Activated CD4-positive, alpha-beta memory T cell treated with anti-CD3 and anti-CD28 coated beads for 36 hours (primary cell): Measurements from ENCODE around the gene CCDC192. TPM values are rescaled to one million over a fixed set of nuclear protein-coding genes. Genes with fewer than 3 reads are reported as not detected.
"Not testable (repeated sequence)": the region's sequence is repeated elsewhere in the genome, so short reads cannot be mapped to it uniquely, and the experiment has no call there.

Experiments
- CTCF ChIA-PET: fragments of 350-600 bp; sonication (Branson Sonifier 250); formaldehyde crosslinking; loops from one replicate; lab custom pipeline; 2021; ENCODE audit warnings: antibody characterized with exemption, inconsistent platforms; lab: Charles Lee
- POLR2A ChIA-PET: fragments of 350-600 bp; sonication (Branson Sonifier 250); formaldehyde crosslinking; loops from one replicate; lab custom pipeline; 2021; ENCODE audit warnings: antibody characterized with exemption; lab: Charles Lee
- DNase-seq: peaks from one replicate; pipeline ENCODE4 v3.0.0-alpha.2; 2020
- H3K27ac Mint-ChIP-seq: one replicate; pipeline ENCODE4 v1.8.0; 2021; ENCODE audit warnings: mixed read lengths
- H3K27me3 Mint-ChIP-seq: one replicate; pipeline ENCODE4 v1.8.0; 2021; ENCODE audit warnings: mixed read lengths
- H3K36me3 Mint-ChIP-seq: one replicate; pipeline ENCODE4 v1.8.0; 2021; ENCODE audit warnings: mixed read lengths
- H3K4me1 Mint-ChIP-seq: one replicate; pipeline ENCODE4 v1.8.0; 2021; ENCODE audit warnings: low read depth, mixed read lengths
- H3K4me3 Mint-ChIP-seq: one replicate; pipeline ENCODE4 v1.8.0; 2021; ENCODE audit warnings: mild to moderate bottlenecking, mixed read lengths
- H3K9me3 Mint-ChIP-seq: one replicate; pipeline ENCODE4 v1.8.0; 2021; ENCODE audit warnings: mixed read lengths
- intact Hi-C: fragments of 100-400 bp; cut with micrococcal nuclease; formaldehyde crosslinking; loops from one replicate; pipeline ENCODE4 v1.15.1; 2023
- total RNA-seq, 2 experiments: library from RNA; stranded (reverse); gene quantifications; one replicate each; pipeline ENCODE4 v1.2.3, GENCODE V29; 2021

Gene CCDC192, protein sequence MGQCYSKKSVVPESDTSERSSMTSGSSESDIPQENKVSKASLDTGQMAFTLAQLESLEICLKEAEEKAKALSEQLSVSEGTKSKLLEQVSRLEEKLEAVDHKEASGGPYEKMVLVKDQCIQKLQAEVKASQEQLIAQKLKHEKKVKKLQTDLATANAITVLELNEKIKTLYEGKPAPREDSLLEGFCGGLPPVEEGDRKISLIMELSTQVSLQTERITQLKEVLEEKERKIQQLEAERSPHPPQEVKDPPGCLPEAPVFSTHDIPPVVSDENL
- not detected for total RNA-seq

- CTCF ChIA-PET: no interaction called here
- no peaks in the 10 kb centered on the region for H3K9me3 Mint-ChIP-seq
- H3K27me3 Mint-ChIP-seq: peaks cover 2% of the 10 kb centered on the region
- intact Hi-C loops: loop anchor here (5.0 kb wide), 1 partner anchor 206 kb away; no protein-coding TSS in a partner anchor
- POLR2A ChIA-PET: no interaction called here
- H3K27ac Mint-ChIP-seq: no peak within 1 kb of the TSS
- no peaks in the 10 kb centered on the region for H3K36me3 Mint-ChIP-seq
- no peaks in the 10 kb centered on the region for H3K4me1 Mint-ChIP-seq
- H3K4me3 Mint-ChIP-seq: no peak within 1 kb of the TSS
- no peak for DNase-seq
These were observed at the start of gene CCDC192 for GRCh38 chr5:127702926-127703561. TSS of gene CCDC192 (plus strand) at chr5:127703391. CDS start at chr5:127703446, 55 bp downstream.

- Mint-ChIP-seq H3K36me3 (no peaks in the 10 kb centered on the region), H3K4me1 (no peaks in the 10 kb centered on the region), H3K27ac (no peak overlapping the region), H3K27me3 (no peaks in the 10 kb centered on the region), H3K9me3 (no peaks in the 10 kb centered on the region), H3K4me3 (no peak overlapping the region)
- DNase-seq: no peak
- ChIA-PET POLR2A (no interaction called here), CTCF (no interaction called here)
- intact Hi-C loops: no loop called here
These were observed 46.4 kb upstream of the CCDC192 start for GRCh38 chr5:127656825-127657224.

DNA sequence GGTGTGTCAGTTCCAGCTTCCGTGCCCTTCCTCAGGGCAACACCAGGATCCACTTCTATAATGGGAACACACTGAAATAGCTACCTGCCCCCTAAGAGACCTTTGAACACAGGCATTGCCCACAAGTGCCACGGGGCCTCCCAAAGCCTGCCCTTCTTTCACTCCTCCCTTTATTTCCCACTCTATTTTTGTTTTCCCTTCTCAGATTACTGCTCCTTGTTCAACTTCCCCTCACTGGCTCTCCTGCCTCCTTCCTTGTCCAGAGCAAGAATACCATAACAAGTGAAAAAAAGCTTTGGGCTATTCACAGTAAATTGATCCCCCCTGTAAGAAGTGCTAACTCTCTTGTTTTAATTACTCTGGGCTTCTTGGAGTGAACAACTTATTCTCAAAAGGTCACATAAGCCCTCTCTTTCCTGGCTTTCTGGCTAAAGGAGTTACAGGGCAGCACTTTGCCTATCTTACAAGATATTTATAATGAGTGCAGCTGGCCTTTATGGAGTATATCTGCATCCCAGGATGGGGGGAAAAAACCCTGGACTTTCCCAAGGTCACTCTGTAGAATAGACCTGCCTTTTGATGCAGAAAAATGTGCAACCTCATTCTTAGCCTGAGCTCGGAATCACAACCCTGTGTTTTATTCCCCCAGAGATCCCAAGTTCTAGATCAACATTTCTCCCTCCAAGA is 43.0 kb upstream of the CCDC192 start:
- Mint-ChIP-seq H3K27me3 (no peaks in the 10 kb centered on the region), H3K27ac (no peak overlapping the region), H3K4me1 (no peaks in the 10 kb centered on the region), H3K9me3 (no peaks in the 10 kb centered on the region), H3K4me3 (no peak overlapping the region), H3K36me3 (no peaks in the 10 kb centered on the region)
- intact Hi-C loops: no loop called here
- ChIA-PET POLR2A (no interaction called here), CTCF (no interaction called here)
- DNase-seq: no peak

DNA sequence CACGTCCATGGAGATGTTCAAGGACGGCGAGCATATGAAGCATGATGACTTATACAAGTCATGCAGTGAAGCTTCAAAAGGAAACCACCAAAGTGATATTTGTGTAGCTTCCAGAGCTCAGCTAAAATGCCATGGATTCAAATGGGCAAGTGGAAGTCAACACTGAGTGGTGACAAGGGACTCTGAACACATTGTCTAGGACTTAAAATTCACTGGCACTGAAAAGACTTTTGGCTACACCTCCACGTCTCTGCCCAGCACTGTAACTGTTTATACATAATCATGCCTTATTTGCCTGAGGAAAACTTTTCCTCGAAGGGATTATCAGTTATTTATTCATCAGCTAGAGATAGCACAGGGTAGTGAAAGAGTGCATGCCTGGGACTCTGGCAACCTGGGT is 39.1 kb upstream of the CCDC192 start:
- Mint-ChIP-seq H3K27me3 (no peaks in the 10 kb centered on the region), H3K4me3 (no peak overlapping the region), H3K36me3 (no peaks in the 10 kb centered on the region), H3K9me3 (no peaks in the 10 kb centered on the region), H3K27ac (no peak overlapping the region), H3K4me1 (no peaks in the 10 kb centered on the region)
- no peak for DNase-seq
- ChIA-PET CTCF (no interaction called here), POLR2A (no interaction called here)
- intact Hi-C loops: no loop called here

DNA sequence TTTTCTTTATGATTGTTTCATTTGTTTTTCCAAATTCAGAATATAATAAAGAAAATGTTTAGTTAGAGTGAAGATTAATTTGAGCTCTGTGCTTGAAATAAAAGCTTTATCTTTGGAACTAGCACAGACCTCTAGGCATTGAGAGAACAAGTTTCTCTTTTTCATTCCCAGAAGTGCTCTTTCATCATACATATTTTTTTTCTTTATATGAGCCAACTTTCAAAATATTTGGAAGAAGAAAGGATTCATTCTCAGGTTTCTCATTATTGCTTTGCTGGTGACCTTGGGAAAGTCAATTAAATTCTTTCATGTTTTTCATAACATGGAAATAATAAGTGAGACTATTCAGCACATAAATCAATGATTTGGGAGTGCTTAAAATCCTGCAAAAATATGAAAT is 37.5 kb upstream of the CCDC192 start:
- ChIA-PET CTCF (no interaction called here), POLR2A (no interaction called here)
- no peaks in the 10 kb centered on the region for H3K9me3 Mint-ChIP-seq
- intact Hi-C loops: no loop called here
- H3K27me3 Mint-ChIP-seq: no peaks in the 10 kb centered on the region
- no peak overlapping the region for H3K27ac Mint-ChIP-seq
- no peaks in the 10 kb centered on the region for H3K36me3 Mint-ChIP-seq
- no peak overlapping the region for H3K4me3 Mint-ChIP-seq
- no peaks in the 10 kb centered on the region for H3K4me1 Mint-ChIP-seq
- no peak for DNase-seq

- H3K9me3 Mint-ChIP-seq: no peaks in the 10 kb centered on the region
- H3K4me1 Mint-ChIP-seq: no peaks in the 10 kb centered on the region
- no peaks in the 10 kb centered on the region for H3K36me3 Mint-ChIP-seq
- intact Hi-C loops: no loop called here
- DNase-seq: no peak
- no peak overlapping the region for H3K27ac Mint-ChIP-seq
- ChIA-PET POLR2A (no interaction called here), CTCF (no interaction called here)
- no peak overlapping the region for H3K4me3 Mint-ChIP-seq
- no peaks in the 10 kb centered on the region for H3K27me3 Mint-ChIP-seq
These were observed 37.0 kb upstream of the CCDC192 start for GRCh38 chr5:127666043-127666716.

DNA sequence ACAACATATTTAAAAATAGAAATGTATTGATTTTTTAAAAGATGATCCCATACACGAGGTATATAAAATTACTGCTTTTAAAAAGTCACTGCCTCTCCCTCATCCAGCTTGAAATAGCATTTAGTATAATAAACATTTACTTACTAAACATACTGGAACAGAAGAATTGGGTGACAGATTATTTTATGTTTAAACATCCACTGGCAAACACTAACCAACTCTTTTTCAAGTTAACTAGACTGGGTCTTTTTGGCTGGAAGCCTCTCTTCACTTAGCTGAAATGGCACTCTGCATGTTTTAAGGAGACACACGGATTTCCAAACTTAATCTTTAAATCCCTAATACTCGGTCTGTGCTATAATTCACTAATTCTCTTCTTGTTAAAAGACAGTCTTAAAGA is 35.3 kb upstream of the CCDC192 start:
- POLR2A ChIA-PET: no interaction called here
- intact Hi-C loops: no loop called here
- CTCF ChIA-PET: no interaction called here
- Mint-ChIP-seq H3K4me3 (no peak overlapping the region), H3K4me1 (no peaks in the 10 kb centered on the region), H3K27me3 (no peaks in the 10 kb centered on the region), H3K27ac (no peak overlapping the region), H3K36me3 (no peaks in the 10 kb centered on the region), H3K9me3 (no peaks in the 10 kb centered on the region)
- no peak for DNase-seq

DNA sequence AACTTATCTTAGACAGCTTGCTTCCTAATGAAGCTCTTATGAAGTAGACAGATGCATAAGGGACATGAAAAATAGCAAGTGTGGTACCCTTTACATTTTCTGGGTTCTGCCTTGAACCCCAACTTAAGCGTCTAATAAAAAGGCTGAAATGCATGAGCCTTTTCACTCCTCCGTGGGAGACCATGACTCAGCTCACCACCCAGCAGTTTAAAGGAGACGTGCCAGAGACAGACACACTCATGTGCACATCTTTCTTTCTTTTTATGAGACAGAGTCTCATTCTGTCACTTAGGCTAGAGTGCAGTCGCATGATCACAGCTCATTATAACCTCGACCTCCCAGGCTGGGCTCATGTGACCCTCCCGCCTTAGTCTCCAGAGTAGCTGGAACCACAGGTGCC is 32.0 kb upstream of the CCDC192 start:
- Mint-ChIP-seq H3K4me1 (no peaks in the 10 kb centered on the region), H3K27ac (no peak overlapping the region), H3K27me3 (no peaks in the 10 kb centered on the region), H3K9me3 (no peaks in the 10 kb centered on the region), H3K4me3 (no peak overlapping the region), H3K36me3 (no peaks in the 10 kb centered on the region)
- no peak for DNase-seq
- ChIA-PET CTCF (no interaction called here), POLR2A (no interaction called here)
- intact Hi-C loops: no loop called here

- no peaks in the 10 kb centered on the region for H3K4me1 Mint-ChIP-seq
- no peak overlapping the region for H3K4me3 Mint-ChIP-seq
- no peaks in the 10 kb centered on the region for H3K9me3 Mint-ChIP-seq
- POLR2A ChIA-PET: interaction anchor here (0.6 kb wide), 1 partner anchor 1292 kb away, joined by 3 read pairs; the partner anchor contains the start of gene SLC27A6
- no peaks in the 10 kb centered on the region for H3K36me3 Mint-ChIP-seq
- CTCF ChIA-PET: no interaction called here
- H3K27me3 Mint-ChIP-seq: no peaks in the 10 kb centered on the region
- no peak for DNase-seq
- H3K27ac Mint-ChIP-seq: no peak overlapping the region
- intact Hi-C loops: no loop called here
These were observed 29.9 kb upstream of the CCDC192 start for GRCh38 chr5:127673117-127673800.

DNA sequence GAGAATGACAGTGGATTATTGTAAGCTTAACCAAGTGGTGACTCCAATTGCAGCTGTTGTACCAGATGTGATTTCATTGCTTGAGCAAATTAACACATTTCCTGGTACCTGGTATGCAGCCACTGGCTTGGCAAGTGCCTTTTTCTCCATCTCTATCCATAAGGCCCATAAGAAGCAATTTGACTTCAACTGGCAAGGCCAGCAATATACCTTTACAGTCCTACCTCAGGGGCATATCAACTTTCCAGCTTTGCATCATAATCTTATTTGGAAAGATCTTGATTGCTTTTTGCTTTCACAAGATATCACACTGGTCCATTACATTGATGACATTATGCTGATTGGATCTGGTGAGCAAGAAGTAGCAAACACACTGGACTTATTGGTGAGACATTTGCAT is 26.2 kb upstream of the CCDC192 start:
- H3K9me3 Mint-ChIP-seq, CTCF ChIA-PET, H3K27me3 Mint-ChIP-seq, POLR2A ChIA-PET, H3K36me3 Mint-ChIP-seq, intact Hi-C loops, H3K27ac Mint-ChIP-seq, H3K4me1 Mint-ChIP-seq, H3K4me3 Mint-ChIP-seq, DNase-seq: not testable (repeated sequence)

DNA sequence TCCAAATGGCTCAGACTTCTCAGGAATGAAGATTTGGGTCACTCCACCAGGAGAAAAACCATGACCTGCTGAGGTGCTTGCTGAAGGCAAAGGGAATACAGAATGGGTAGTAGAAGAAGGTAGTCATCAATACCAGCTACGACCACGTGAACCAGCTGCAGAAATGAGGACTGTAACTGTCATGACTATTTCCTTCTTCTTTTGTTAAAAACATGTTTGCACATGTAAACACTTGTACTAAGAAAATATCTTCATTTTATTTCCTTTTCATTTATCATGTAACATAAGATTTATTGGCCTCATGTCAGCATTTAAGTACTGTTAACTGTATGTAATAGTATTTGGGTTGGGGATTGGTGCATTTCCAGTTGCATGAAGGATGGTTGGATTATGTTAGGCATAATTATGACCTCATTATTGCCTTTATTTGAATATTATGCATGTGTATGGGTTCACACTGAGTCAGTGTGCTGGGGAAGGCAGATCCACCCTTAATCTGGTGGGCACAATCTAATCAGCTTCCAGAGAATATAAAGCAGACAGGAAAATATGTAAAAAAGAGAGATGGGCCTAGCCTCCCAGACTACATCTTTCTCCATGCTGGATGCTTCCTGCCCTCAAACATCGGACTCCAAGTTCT is 23.4 kb upstream of the CCDC192 start:
- H3K4me3 Mint-ChIP-seq, H3K27ac Mint-ChIP-seq, H3K36me3 Mint-ChIP-seq, H3K27me3 Mint-ChIP-seq, intact Hi-C loops, DNase-seq, CTCF ChIA-PET, H3K4me1 Mint-ChIP-seq, H3K9me3 Mint-ChIP-seq, POLR2A ChIA-PET: not testable (repeated sequence)
